GM12892 (cell line): ENCODE measurements around the gene TESK2.

Experiments used
- POLR2A ChIP-seq: IDR thresholded peaks from 2 replicates; pipeline ENCODE4 v1.6.1; 2011; ENCODE audit warnings: low read depth, low read length, control low read depth
- POLR2AphosphoS5 ChIP-seq: IDR thresholded peaks from 2 replicates; pipeline ENCODE4 v1.6.1; 2011; ENCODE audit warnings: low read depth, low read length, control low read depth
- TAF1 ChIP-seq: IDR thresholded peaks from 2 replicates; pipeline ENCODE4 v1.6.1; 2011; ENCODE audit warnings: low read depth, mild to moderate bottlenecking, control low read depth, low read length, borderline replicate concordance

DNA sequence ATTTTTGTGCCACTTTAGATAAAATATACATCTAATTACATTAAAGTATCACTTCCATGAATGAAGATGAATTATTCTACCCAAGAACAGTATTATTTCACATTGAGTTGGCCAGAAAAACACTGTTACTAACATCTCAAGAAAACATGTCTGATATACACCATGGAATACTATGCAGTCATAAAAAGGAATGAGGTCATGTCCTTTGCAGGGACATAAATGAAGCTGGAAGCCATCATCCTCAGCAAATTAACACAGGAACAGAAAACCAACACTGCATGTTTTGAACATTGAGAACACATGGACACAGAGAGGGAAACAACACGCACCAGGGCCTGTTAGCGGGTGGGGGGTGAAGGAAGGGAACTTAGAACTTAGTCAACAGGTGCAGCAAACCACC lies 69.0 kb downstream of the TESK2 start:
- TF ChIP-seq POLR2AphosphoS5 (no peak), POLR2A (no peak), TAF1 (no peak)
